Measurements from ENCODE around the gene CAMTA2. TPM values are rescaled to one million over a fixed set of nuclear protein-coding genes. Genes with fewer than 3 reads are reported as not detected.

The CAMTA2 gene
- total RNA-seq, 2 donors from 2014 or later = 13.6 to 24.8 TPM

DNA sequence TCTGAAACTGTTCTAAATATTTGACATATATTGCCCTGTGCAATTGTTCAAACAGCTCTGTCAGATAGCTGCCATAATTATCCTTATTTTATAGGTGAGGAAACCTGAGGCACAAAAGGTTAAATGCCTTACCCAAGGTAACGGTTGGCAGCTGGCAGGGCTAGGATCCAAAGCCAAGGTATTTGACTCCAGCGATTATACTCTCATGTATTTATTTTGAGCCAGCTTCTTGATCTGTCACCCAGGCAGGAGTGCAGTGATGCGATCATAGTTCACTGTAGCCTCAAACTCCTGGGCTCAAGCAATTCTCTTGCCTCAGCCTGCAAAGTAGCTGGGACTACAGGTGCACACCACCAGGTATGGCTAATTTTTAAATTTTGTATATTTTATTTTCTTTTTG, 29.4 kb downstream of the CAMTA2 start:
- Mint-ChIP-seq H3K9me3 (no peaks in the 10 kb centered on the region), H3K27ac (no peak overlapping the region), H3K36me3 (ENCODE audit: low read depth) (peaks cover 26% of the 10 kb centered on the region), H3K27me3 (ENCODE audit: insufficient read depth) (no peaks in the 10 kb centered on the region), H3K4me3 (no peak overlapping the region), H3K4me1 (peaks cover 11% of the 10 kb centered on the region)
- H3K4me1 ChIP-seq (ENCODE audit: control insufficient read depth, insufficient read depth, low read length) = no peaks in the 10 kb centered on the region
- no peak overlapping the region for H3K4me3 ChIP-seq (ENCODE audit: low read length)
- no peaks in the 10 kb centered on the region for H3K27me3 ChIP-seq (ENCODE audit: control insufficient read depth, insufficient read depth, low read length, poor library complexity, severe bottlenecking)
- peaks cover 11% of the 10 kb centered on the region for H3K36me3 ChIP-seq (ENCODE audit: control insufficient read depth, insufficient read depth, low read length)
- H3K9ac ChIP-seq (ENCODE audit: extremely low read depth, low read length, poor library complexity, severe bottlenecking) = no peak overlapping the region
- WGBS, 2 experiments (ENCODE audit: insufficient coverage in 1 of 2, insufficient read length in 1 of 2) = 87 to 95% methylated on average over 3 of the region's 3 CpGs
- DNase-seq = no peak
- H3K27ac ChIP-seq (ENCODE audit: low read depth, low read length) = no peak overlapping the region
- TF ChIP-seq CTCF (conservative IDR thresholded peaks at IDR 0.05) = no peak
- H3K9me3 ChIP-seq (ENCODE audit: control insufficient read depth, low read length) = no peaks in the 10 kb centered on the region

- no peak overlapping the region for H3K27ac Mint-ChIP-seq
Measured at GRCh38 chr17:4956493-4957061, 30.9 kb downstream of the CAMTA2 start.

DNA sequence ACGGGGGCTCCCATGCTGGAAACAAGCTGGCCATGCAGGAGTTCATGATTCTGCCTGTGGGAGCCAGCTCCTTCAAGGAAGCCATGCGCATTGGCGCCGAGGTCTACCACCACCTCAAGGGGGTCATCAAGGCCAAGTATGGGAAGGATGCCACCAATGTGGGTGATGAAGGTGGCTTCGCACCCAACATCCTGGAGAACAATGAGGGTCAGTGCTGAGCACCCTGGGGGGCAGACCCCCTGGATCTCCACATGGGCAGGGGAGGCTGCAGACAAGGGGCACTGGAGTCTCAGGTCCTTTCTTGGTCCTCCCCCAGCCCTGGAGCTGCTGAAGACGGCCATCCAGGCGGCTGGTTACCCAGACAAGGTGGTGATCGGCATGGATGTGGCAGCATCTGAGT, 32.4 kb downstream of the CAMTA2 start:
- peaks cover 4% of the 10 kb centered on the region for H3K36me3 ChIP-seq (ENCODE audit: control insufficient read depth, insufficient read depth, low read length)
- H3K27ac Mint-ChIP-seq = no peak overlapping the region
- H3K27me3 Mint-ChIP-seq (ENCODE audit: insufficient read depth) = no peaks in the 10 kb centered on the region
- H3K9me3 ChIP-seq (ENCODE audit: control insufficient read depth, low read length) = no peaks in the 10 kb centered on the region
- 96 to 97% methylated on average over 8 of the region's 8 CpGs for WGBS, 2 experiments (ENCODE audit: insufficient coverage in 1 of 2, insufficient read length in 1 of 2)
- no peak overlapping the region for H3K9ac ChIP-seq (ENCODE audit: extremely low read depth, low read length, poor library complexity, severe bottlenecking)
- H3K4me3 ChIP-seq (ENCODE audit: low read length) = no peak overlapping the region
- H3K27ac ChIP-seq (ENCODE audit: low read depth, low read length) = no peak overlapping the region
- H3K4me1 Mint-ChIP-seq = peaks cover 21% of the 10 kb centered on the region
- no peak for TF ChIP-seq CTCF (conservative IDR thresholded peaks at IDR 0.05)
- H3K27me3 ChIP-seq (ENCODE audit: control insufficient read depth, insufficient read depth, low read length, poor library complexity, severe bottlenecking) = no peaks in the 10 kb centered on the region
- H3K9me3 Mint-ChIP-seq = no peaks in the 10 kb centered on the region
- no peak overlapping the region for H3K4me3 Mint-ChIP-seq
- peaks cover 17% of the 10 kb centered on the region for H3K36me3 Mint-ChIP-seq (ENCODE audit: low read depth)
- no peak for DNase-seq
- peaks cover 9% of the 10 kb centered on the region for H3K4me1 ChIP-seq (ENCODE audit: control insufficient read depth, insufficient read depth, low read length)

More at GRCh38 chr17:4956493-4957061, 30.9 kb downstream of the CAMTA2 start:
- Histone ChIP-seq H3K27ac (ENCODE audit: low read depth, low read length) (no peak overlapping the region), H3K9ac (ENCODE audit: extremely low read depth, low read length, poor library complexity, severe bottlenecking) (no peak overlapping the region), H3K36me3 (ENCODE audit: control insufficient read depth, insufficient read depth, low read length) (peaks cover 11% of the 10 kb centered on the region), H3K4me1 (ENCODE audit: control insufficient read depth, insufficient read depth, low read length) (peaks cover 4% of the 10 kb centered on the region), H3K27me3 (ENCODE audit: control insufficient read depth, insufficient read depth, low read length, poor library complexity, severe bottlenecking) (no peaks in the 10 kb centered on the region), H3K4me3 (ENCODE audit: low read length) (no peak overlapping the region), H3K9me3 (ENCODE audit: control insufficient read depth, low read length) (no peaks in the 10 kb centered on the region)
- Mint-ChIP-seq H3K4me1 (peaks cover 14% of the 10 kb centered on the region), H3K9me3 (no peaks in the 10 kb centered on the region), H3K36me3 (ENCODE audit: low read depth) (peaks cover 23% of the 10 kb centered on the region), H3K27me3 (ENCODE audit: insufficient read depth) (no peaks in the 10 kb centered on the region), H3K4me3 (no peak overlapping the region)
- TF ChIP-seq CTCF (conservative IDR thresholded peaks at IDR 0.05) = peak; percentile 75
- DNase-seq = peak; percentile 93
- WGBS, 2 experiments (ENCODE audit: insufficient coverage in 1 of 2, insufficient read length in 1 of 2) = 87 to 96% methylated on average over 8 to 10 of the region's 10 CpGs
